22Rv1 (cell line): ENCODE measurements around the gene RPL6.

Source experiments
- H3K27ac ChIP-seq: fragments of 450-650 bp; 2 replicates; pipeline ENCODE4 v1.5.1; 2017
- ZFX ChIP-seq: fragments of 450-650 bp; IDR thresholded peaks from 2 replicates; pipeline ENCODE4 v1.6.1; 2017; ENCODE audit warnings: antibody characterized with exemption, borderline replicate concordance
- TF ChIP-seq, protein P1 (sequence below): fragments of 450-650 bp; IDR thresholded peaks from 2 replicates; pipeline ENCODE4 v1.5.1; 2017; ENCODE audit warnings: mild to moderate bottlenecking

Gene RPL6

DNA sequence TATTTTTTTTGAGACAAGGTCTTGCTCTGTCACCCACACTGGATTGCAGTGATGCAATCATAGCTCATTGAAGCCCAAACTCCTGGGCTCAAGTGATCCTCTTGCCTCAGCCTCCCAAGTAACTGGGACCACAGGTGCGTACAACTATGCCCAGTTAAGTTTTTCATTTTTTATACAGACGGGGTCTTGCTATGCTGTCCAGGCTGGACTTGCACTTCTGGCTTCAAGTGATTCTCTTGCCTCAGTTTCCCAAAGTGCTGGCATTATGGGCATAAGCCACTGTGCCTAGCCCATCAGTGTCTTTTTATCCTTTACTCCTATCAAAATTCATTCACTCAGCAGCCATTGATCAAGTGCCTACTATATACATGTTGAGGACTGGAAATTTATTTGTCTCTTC lies 18.4 kb upstream of the RPL6 start:
- TF ChIP-seq, protein P1, sequence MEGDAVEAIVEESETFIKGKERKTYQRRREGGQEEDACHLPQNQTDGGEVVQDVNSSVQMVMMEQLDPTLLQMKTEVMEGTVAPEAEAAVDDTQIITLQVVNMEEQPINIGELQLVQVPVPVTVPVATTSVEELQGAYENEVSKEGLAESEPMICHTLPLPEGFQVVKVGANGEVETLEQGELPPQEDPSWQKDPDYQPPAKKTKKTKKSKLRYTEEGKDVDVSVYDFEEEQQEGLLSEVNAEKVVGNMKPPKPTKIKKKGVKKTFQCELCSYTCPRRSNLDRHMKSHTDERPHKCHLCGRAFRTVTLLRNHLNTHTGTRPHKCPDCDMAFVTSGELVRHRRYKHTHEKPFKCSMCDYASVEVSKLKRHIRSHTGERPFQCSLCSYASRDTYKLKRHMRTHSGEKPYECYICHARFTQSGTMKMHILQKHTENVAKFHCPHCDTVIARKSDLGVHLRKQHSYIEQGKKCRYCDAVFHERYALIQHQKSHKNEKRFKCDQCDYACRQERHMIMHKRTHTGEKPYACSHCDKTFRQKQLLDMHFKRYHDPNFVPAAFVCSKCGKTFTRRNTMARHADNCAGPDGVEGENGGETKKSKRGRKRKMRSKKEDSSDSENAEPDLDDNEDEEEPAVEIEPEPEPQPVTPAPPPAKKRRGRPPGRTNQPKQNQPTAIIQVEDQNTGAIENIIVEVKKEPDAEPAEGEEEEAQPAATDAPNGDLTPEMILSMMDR: no peak
- TF ChIP-seq ZFX: no peak
- H3K27ac ChIP-seq: no peak overlapping the region

- TF ChIP-seq, protein P1: no peak
- TF ChIP-seq ZFX: no peak
- H3K27ac ChIP-seq: no peak overlapping the region
Observed at GRCh38 chr12:112425582-112426382, 16.4 kb upstream of the RPL6 start.

- H3K27ac ChIP-seq: no peak overlapping the region
- no peak for TF ChIP-seq ZFX
- TF ChIP-seq, protein P1: no peak
Observed at GRCh38 chr12:112424126-112424525, 14.7 kb upstream of the RPL6 start.

DNA sequence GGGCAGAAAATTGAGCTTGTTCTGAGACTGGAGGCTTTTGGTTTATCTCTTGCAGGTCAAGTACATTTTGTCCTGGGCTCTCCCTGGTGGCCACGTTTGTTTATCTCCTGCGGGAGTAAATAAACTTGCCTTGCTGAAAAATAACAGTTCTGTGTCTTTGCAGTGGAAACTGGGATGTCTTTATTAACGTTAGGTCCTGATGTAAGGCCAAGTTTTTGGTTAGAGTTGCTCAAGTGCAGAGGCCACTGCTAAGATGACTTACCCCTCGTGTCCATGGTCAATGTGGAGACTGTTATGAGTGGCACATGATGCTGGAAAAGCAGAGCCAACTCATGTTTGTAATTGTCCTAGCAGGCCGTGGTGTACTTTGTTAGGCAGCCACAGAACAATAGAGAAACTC lies 13.1 kb upstream of the RPL6 start:
- no peak for TF ChIP-seq ZFX
- TF ChIP-seq, protein P1: no peak
- H3K27ac ChIP-seq: peak overlapping the region; percentile 24; the same call in 1 of the 2 replicates

GRCh38 chr12:112421363-112421762 lies 12.0 kb upstream of the RPL6 start:
- no peak overlapping the region; the same call in 1 of the 2 replicates for H3K27ac ChIP-seq
- no peak for TF ChIP-seq ZFX
- TF ChIP-seq, protein P1: no peak

GRCh38 chr12:112420740-112421139 lies 11.3 kb upstream of the RPL6 start:
- TF ChIP-seq ZFX: no peak
- no peak overlapping the region for H3K27ac ChIP-seq

DNA sequence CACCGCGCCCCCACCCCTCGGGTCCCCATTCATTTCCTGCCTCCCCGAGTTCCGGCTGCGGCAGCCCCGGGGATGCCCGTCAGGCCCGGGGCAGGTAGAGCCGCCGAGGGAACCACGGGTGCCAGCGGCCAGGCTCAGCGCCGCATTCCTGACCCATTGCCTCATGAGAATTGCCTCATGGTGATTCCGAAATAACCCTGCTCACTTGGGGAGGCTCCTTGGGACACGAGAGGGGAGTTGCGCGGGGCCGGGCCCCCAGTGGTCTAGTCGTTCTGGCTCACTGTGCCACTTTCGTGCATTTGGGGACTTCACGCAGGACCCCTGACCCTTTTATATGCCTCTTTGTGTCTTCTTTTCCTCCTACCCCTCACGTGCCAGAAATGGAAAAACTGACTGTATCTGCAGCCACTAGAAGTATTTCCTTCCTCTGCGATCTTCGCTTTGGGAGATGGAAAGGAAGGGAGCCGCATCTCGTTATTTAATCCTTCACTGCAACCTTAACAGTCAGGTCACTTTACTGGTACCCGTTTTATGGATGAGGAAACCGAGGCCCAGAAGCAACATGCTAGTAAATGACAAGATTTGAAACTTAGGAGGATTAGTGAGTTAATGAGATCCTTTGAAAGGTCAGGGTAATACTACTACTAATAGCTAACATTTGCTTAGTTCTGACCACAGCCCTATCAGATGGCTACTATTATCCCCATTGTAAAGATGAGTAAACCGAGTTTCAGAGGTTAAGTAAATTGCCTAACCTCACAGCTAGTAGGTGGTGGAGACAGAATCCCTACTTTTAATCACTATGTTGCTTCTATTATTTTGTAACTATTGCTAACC lies 10.1 kb upstream of the RPL6 start:
- TF ChIP-seq, protein P1: peak; percentile 44
- no peak for TF ChIP-seq ZFX
- H3K27ac ChIP-seq: peak overlapping the region; percentile 97
